SU-DHL-6 (cell line): ENCODE measurements around the gene EMC10.

ENCODE experiments used
- EZH2phosphoT487 ChIP-seq: fragments of 200-600 bp; sonication (generic), shearing (Covaris generic); conservative IDR thresholded peaks from 2 replicates; pipeline ENCODE4 v1.6.1; 2018; ENCODE audit warnings: mild to moderate bottlenecking, antibody characterized with exemption, low read length, moderate library complexity, mixed read lengths
- TF ChIP-seq, protein P1 (sequence below): fragments of 200-600 bp; sonication (generic); IDR thresholded peaks from one replicate; pipeline ENCODE4 v1.5.1; 2017; ENCODE audit warnings: antibody characterized with exemption, mild to moderate bottlenecking, low read length, moderate library complexity; ENCODE audit not compliant: insufficient read depth, poor library complexity, severe bottlenecking

DNA sequence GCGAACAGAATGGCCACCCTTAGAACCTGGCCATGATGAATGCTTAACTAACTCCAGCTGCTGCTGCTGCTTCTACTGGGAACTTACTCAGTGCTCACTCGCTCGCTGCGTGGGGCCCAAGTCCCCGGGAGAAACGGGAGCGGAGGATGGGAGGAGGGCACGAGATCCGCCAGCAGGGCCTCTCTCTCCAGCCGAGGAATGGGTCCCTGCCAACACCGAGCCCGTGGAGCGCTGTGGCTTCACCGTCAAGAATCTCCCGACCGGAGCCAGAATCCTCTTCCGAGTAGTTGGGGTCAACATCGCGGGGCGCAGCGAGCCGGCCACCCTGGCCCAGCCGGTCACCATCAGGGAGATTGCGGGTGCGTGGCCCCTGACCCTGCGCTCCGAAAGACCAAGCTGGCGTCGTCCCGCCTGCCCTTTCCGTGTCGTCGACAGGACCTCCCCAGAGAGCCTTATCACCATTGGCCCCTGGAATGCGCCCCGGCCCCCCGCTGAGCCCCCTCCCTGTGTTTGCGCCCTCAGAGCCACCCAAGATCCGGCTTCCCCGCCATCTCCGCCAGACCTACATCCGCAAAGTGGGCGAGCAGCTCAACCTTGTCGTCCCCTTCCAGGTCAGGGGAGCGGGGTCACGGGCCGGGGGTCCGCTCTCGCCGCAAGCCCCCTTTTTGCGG lies 17.8 kb upstream of the EMC10 start:
- TF ChIP-seq, protein P1, sequence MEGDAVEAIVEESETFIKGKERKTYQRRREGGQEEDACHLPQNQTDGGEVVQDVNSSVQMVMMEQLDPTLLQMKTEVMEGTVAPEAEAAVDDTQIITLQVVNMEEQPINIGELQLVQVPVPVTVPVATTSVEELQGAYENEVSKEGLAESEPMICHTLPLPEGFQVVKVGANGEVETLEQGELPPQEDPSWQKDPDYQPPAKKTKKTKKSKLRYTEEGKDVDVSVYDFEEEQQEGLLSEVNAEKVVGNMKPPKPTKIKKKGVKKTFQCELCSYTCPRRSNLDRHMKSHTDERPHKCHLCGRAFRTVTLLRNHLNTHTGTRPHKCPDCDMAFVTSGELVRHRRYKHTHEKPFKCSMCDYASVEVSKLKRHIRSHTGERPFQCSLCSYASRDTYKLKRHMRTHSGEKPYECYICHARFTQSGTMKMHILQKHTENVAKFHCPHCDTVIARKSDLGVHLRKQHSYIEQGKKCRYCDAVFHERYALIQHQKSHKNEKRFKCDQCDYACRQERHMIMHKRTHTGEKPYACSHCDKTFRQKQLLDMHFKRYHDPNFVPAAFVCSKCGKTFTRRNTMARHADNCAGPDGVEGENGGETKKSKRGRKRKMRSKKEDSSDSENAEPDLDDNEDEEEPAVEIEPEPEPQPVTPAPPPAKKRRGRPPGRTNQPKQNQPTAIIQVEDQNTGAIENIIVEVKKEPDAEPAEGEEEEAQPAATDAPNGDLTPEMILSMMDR, result no peak
- TF ChIP-seq EZH2phosphoT487, result no peak
